ENCODE results near the gene CDKAL1. TPM values are rescaled to one million over a fixed set of nuclear protein-coding genes. Genes with fewer than 3 reads are reported as not detected.

CDKAL1 gene
- total RNA-seq, 1 experiment from 2014 or later, result 20.6 TPM

DNA sequence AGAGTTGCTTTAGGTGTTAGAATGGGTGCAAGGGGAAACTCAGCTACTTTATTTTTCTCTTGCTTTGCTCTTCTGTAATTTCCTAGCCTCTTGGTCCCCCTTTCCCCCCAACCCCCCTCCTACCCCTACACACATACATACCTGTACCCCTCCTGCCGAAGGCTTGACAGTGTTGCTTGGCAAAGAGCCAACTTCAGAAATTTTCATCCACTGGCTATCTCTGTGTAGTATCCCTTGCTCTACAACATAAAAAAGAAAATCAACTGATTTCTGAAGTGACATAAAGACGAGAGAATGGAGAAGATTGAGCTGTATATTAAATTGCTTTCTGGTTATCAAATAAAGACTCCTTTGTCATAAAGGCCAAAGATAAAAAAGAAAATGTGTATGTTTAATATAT lies 561.2 kb downstream of the CDKAL1 start:
- Mint-ChIP-seq H3K4me3 (no peak overlapping the region), H3K36me3 (no peaks in the 10 kb centered on the region), H3K9me3 (no peaks in the 10 kb centered on the region), H3K4me1 (peaks cover 38% of the 10 kb centered on the region), H3K27ac (no peak overlapping the region), H3K27me3 (ENCODE audit: low read depth) (no peaks in the 10 kb centered on the region)
- DNase-seq (ENCODE audit: low spot score), result no peak
- TF ChIP-seq, protein P1, sequence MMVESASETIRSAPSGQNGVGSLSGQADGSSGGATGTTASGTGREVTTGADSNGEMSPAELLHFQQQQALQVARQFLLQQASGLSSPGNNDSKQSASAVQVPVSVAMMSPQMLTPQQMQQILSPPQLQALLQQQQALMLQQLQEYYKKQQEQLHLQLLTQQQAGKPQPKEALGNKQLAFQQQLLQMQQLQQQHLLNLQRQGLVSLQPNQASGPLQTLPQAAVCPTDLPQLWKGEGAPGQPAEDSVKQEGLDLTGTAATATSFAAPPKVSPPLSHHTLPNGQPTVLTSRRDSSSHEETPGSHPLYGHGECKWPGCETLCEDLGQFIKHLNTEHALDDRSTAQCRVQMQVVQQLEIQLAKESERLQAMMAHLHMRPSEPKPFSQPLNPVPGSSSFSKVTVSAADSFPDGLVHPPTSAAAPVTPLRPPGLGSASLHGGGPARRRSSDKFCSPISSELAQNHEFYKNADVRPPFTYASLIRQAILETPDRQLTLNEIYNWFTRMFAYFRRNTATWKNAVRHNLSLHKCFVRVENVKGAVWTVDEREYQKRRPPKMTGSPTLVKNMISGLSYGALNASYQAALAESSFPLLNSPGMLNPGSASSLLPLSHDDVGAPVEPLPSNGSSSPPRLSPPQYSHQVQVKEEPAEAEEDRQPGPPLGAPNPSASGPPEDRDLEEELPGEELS (CRISPR knock-in tag; IDR thresholded peaks at IDR 0.05), result no peak
- TF ChIP-seq ZNF138 (CRISPR knock-in tag; conservative IDR thresholded peaks at IDR 0.05) (no peak), FOXJ3 (CRISPR knock-in tag; IDR thresholded peaks at IDR 0.05; ENCODE audit: borderline replicate concordance) (no peak), CREB1 (CRISPR knock-in tag; IDR thresholded peaks at IDR 0.05) (no peak), SP1 (CRISPR knock-in tag; conservative IDR thresholded peaks at IDR 0.05) (no peak), ZNF232 (CRISPR knock-in tag; IDR thresholded peaks at IDR 0.05) (no peak), MXD4 (CRISPR knock-in tag; IDR thresholded peaks at IDR 0.05; ENCODE audit: borderline replicate concordance) (no peak), GRHL2 (CRISPR knock-in tag; IDR thresholded peaks at IDR 0.05; ENCODE audit: insufficient replicate concordance, severe bottlenecking) (no peak)
- TF ChIP-seq, protein P2, sequence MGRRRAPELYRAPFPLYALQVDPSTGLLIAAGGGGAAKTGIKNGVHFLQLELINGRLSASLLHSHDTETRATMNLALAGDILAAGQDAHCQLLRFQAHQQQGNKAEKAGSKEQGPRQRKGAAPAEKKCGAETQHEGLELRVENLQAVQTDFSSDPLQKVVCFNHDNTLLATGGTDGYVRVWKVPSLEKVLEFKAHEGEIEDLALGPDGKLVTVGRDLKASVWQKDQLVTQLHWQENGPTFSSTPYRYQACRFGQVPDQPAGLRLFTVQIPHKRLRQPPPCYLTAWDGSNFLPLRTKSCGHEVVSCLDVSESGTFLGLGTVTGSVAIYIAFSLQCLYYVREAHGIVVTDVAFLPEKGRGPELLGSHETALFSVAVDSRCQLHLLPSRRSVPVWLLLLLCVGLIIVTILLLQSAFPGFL (CRISPR knock-in tag; IDR thresholded peaks at IDR 0.05; ENCODE audit: borderline replicate concordance), result no peak
- TF ChIP-seq, protein P3, sequence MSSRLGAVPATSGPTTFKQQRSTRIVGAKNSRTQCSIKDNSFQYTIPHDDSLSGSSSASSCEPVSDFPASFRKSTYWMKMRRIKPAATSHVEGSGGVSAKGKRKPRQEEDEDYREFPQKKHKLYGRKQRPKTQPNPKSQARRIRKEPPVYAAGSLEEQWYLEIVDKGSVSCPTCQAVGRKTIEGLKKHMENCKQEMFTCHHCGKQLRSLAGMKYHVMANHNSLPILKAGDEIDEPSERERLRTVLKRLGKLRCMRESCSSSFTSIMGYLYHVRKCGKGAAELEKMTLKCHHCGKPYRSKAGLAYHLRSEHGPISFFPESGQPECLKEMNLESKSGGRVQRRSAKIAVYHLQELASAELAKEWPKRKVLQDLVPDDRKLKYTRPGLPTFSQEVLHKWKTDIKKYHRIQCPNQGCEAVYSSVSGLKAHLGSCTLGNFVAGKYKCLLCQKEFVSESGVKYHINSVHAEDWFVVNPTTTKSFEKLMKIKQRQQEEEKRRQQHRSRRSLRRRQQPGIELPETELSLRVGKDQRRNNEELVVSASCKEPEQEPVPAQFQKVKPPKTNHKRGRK (CRISPR knock-in tag; IDR thresholded peaks at IDR 0.05; ENCODE audit: borderline replicate concordance), result no peak
- TF ChIP-seq, protein P4, sequence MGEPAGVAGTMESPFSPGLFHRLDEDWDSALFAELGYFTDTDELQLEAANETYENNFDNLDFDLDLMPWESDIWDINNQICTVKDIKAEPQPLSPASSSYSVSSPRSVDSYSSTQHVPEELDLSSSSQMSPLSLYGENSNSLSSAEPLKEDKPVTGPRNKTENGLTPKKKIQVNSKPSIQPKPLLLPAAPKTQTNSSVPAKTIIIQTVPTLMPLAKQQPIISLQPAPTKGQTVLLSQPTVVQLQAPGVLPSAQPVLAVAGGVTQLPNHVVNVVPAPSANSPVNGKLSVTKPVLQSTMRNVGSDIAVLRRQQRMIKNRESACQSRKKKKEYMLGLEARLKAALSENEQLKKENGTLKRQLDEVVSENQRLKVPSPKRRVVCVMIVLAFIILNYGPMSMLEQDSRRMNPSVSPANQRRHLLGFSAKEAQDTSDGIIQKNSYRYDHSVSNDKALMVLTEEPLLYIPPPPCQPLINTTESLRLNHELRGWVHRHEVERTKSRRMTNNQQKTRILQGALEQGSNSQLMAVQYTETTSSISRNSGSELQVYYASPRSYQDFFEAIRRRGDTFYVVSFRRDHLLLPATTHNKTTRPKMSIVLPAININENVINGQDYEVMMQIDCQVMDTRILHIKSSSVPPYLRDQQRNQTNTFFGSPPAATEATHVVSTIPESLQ (CRISPR knock-in tag; IDR thresholded peaks at IDR 0.05), result no peak
- TF ChIP-seq, protein P5, sequence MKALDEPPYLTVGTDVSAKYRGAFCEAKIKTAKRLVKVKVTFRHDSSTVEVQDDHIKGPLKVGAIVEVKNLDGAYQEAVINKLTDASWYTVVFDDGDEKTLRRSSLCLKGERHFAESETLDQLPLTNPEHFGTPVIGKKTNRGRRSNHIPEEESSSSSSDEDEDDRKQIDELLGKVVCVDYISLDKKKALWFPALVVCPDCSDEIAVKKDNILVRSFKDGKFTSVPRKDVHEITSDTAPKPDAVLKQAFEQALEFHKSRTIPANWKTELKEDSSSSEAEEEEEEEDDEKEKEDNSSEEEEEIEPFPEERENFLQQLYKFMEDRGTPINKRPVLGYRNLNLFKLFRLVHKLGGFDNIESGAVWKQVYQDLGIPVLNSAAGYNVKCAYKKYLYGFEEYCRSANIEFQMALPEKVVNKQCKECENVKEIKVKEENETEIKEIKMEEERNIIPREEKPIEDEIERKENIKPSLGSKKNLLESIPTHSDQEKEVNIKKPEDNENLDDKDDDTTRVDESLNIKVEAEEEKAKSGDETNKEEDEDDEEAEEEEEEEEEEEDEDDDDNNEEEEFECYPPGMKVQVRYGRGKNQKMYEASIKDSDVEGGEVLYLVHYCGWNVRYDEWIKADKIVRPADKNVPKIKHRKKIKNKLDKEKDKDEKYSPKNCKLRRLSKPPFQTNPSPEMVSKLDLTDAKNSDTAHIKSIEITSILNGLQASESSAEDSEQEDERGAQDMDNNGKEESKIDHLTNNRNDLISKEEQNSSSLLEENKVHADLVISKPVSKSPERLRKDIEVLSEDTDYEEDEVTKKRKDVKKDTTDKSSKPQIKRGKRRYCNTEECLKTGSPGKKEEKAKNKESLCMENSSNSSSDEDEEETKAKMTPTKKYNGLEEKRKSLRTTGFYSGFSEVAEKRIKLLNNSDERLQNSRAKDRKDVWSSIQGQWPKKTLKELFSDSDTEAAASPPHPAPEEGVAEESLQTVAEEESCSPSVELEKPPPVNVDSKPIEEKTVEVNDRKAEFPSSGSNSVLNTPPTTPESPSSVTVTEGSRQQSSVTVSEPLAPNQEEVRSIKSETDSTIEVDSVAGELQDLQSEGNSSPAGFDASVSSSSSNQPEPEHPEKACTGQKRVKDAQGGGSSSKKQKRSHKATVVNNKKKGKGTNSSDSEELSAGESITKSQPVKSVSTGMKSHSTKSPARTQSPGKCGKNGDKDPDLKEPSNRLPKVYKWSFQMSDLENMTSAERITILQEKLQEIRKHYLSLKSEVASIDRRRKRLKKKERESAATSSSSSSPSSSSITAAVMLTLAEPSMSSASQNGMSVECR (CRISPR knock-in tag; IDR thresholded peaks at IDR 0.05; ENCODE audit: borderline replicate concordance), result no peak
- TF ChIP-seq, protein P6, sequence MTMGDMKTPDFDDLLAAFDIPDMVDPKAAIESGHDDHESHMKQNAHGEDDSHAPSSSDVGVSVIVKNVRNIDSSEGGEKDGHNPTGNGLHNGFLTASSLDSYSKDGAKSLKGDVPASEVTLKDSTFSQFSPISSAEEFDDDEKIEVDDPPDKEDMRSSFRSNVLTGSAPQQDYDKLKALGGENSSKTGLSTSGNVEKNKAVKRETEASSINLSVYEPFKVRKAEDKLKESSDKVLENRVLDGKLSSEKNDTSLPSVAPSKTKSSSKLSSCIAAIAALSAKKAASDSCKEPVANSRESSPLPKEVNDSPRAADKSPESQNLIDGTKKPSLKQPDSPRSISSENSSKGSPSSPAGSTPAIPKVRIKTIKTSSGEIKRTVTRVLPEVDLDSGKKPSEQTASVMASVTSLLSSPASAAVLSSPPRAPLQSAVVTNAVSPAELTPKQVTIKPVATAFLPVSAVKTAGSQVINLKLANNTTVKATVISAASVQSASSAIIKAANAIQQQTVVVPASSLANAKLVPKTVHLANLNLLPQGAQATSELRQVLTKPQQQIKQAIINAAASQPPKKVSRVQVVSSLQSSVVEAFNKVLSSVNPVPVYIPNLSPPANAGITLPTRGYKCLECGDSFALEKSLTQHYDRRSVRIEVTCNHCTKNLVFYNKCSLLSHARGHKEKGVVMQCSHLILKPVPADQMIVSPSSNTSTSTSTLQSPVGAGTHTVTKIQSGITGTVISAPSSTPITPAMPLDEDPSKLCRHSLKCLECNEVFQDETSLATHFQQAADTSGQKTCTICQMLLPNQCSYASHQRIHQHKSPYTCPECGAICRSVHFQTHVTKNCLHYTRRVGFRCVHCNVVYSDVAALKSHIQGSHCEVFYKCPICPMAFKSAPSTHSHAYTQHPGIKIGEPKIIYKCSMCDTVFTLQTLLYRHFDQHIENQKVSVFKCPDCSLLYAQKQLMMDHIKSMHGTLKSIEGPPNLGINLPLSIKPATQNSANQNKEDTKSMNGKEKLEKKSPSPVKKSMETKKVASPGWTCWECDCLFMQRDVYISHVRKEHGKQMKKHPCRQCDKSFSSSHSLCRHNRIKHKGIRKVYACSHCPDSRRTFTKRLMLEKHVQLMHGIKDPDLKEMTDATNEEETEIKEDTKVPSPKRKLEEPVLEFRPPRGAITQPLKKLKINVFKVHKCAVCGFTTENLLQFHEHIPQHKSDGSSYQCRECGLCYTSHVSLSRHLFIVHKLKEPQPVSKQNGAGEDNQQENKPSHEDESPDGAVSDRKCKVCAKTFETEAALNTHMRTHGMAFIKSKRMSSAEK (CRISPR knock-in tag; IDR thresholded peaks at IDR 0.05; ENCODE audit: borderline replicate concordance), result no peak
- TF ChIP-seq, protein P7, sequence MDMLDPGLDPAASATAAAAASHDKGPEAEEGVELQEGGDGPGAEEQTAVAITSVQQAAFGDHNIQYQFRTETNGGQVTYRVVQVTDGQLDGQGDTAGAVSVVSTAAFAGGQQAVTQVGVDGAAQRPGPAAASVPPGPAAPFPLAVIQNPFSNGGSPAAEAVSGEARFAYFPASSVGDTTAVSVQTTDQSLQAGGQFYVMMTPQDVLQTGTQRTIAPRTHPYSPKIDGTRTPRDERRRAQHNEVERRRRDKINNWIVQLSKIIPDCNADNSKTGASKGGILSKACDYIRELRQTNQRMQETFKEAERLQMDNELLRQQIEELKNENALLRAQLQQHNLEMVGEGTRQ (CRISPR knock-in tag; IDR thresholded peaks at IDR 0.05), result no peak
- TF ChIP-seq, protein P8, sequence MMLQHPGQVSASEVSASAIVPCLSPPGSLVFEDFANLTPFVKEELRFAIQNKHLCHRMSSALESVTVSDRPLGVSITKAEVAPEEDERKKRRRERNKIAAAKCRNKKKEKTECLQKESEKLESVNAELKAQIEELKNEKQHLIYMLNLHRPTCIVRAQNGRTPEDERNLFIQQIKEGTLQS (CRISPR knock-in tag; conservative IDR thresholded peaks at IDR 0.05), result no peak
- POLR2A ChIA-PET, result no interaction called here
- ATAC-seq, result no peak
- CTCF ChIA-PET, result interaction anchor here (0.6 kb wide), 1 partner anchor 397 kb away, joined by 3 read pairs; no protein-coding TSS in a partner anchor
